A673 (cell line): ENCODE measurements around the gene AP4B1.

Experiments used
- EZH2 ChIP-seq: fragments of 200-600 bp; sonication (generic); IDR thresholded peaks from 2 replicates; pipeline ENCODE4 v1.6.1; 2017; ENCODE audit warnings: borderline replicate concordance, low read depth, mild to moderate bottlenecking, mixed read lengths, antibody characterized with exemption, low read length; ENCODE audit not compliant: poor library complexity, severe bottlenecking
- TF ChIP-seq, protein P1 (sequence below): fragments of 300-800, 200-600 bp; sonication (generic); conservative IDR thresholded peaks from 2 replicates; pipeline ENCODE4 v1.5.1; 2017; ENCODE audit warnings: low read depth, mild to moderate bottlenecking, antibody characterized with exemption, low read length, moderate library complexity, mixed read lengths

GRCh38 chr1:113898241-113898814 is 6.3 kb downstream of the AP4B1 start:
- TF ChIP-seq, protein P1, sequence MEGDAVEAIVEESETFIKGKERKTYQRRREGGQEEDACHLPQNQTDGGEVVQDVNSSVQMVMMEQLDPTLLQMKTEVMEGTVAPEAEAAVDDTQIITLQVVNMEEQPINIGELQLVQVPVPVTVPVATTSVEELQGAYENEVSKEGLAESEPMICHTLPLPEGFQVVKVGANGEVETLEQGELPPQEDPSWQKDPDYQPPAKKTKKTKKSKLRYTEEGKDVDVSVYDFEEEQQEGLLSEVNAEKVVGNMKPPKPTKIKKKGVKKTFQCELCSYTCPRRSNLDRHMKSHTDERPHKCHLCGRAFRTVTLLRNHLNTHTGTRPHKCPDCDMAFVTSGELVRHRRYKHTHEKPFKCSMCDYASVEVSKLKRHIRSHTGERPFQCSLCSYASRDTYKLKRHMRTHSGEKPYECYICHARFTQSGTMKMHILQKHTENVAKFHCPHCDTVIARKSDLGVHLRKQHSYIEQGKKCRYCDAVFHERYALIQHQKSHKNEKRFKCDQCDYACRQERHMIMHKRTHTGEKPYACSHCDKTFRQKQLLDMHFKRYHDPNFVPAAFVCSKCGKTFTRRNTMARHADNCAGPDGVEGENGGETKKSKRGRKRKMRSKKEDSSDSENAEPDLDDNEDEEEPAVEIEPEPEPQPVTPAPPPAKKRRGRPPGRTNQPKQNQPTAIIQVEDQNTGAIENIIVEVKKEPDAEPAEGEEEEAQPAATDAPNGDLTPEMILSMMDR: no peak
- no peak for TF ChIP-seq EZH2
